ENCODE measurements around the gene RNF44.

The RNF44 gene

DNA sequence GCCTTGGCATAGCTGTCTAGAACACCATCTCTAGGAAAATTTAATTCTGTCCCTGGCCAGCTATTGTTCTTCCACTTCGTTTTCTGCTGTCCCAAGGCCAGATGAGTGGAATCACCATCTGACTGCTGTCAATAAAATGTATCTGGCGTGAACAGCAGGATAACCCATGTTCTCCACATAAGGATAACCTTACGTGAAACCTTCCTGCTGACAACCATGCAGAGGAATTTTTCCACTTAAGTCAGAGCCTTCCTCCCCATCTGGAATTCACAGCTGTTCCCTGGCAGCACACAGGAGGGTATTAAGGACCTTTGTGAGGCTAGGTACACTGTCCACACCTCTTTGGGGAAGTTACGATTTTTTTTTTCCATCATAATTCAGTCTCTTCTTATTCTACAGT, 28.6 kb downstream of the RNF44 start:
- H3K23ac ChIP-seq (ENCODE audit: low read length), result no peak overlapping the region
- H3K4me3 ChIP-seq (ENCODE audit: low read length), result no peak overlapping the region
- H2BK5ac ChIP-seq (ENCODE audit: low read length), result no peak overlapping the region
- H3K4me2 ChIP-seq (ENCODE audit: low read length), result no peak overlapping the region
- H2BK120ac ChIP-seq (ENCODE audit: low read depth, low read length), result no peak overlapping the region
- H3K79me2 ChIP-seq (ENCODE audit: control insufficient read depth, insufficient read depth, low read length), result no peaks in the 10 kb centered on the region
- no peak overlapping the region for H3K56ac ChIP-seq (ENCODE audit: low read length)
- no peak overlapping the region for H4K5ac ChIP-seq (ENCODE audit: low read length)
- no peak overlapping the region for H3K9ac ChIP-seq (ENCODE audit: low read length)
- no peak overlapping the region for H3K27ac ChIP-seq (ENCODE audit: low read depth, low read length)
- H3K18ac ChIP-seq (ENCODE audit: low read length), result no peak overlapping the region
- DNase-seq, result no peak
- peaks cover 14% of the 10 kb centered on the region for H3K36me3 ChIP-seq (ENCODE audit: control insufficient read depth, insufficient read depth, low read length)
- H3K27me3 ChIP-seq (ENCODE audit: insufficient read depth, low read length, poor library complexity), result no peaks in the 10 kb centered on the region
- no CpG with 5 or more reads among the region's 4 CpGs for WGBS (ENCODE audit: extremely low coverage, insufficient coverage, low lambda C conversion rate)
- no peak overlapping the region for H4K8ac ChIP-seq (ENCODE audit: low read depth, low read length)
- no peak overlapping the region for H2AK5ac ChIP-seq (ENCODE audit: low read length)
- no peaks in the 10 kb centered on the region for H3K4me1 ChIP-seq (ENCODE audit: control insufficient read depth, low read depth, low read length)
- H3K4ac ChIP-seq (ENCODE audit: low read depth, low read length), result no peak overlapping the region
- H3K79me1 ChIP-seq (ENCODE audit: low read length), result no peaks in the 10 kb centered on the region
- no peak overlapping the region for H2BK15ac ChIP-seq (replicated peaks; ENCODE audit: low read depth)

DNA sequence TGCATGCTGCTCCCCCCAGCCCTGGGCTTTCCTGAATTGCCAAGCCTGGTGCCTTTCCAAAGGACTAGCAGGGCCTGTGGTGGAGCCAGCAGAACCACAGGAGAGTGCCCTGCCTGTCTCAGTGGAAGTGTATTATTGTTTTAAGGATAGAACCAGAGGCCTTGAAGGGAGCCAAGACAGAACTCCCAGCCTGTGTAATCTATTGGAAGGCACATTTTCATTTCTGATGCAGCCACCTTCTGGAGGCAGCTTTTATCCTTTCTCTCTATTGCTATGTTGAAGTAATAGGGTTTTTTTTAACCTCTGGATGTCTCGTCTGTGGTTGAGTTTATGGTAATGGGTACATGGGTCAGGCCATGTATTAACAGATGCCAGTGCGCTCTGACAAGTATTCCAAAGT, 29.3 kb downstream of the RNF44 start:
- Histone ChIP-seq H2BK15ac (replicated peaks; ENCODE audit: low read depth) (no peak overlapping the region), H3K56ac (ENCODE audit: low read length) (no peak overlapping the region), H2BK120ac (ENCODE audit: low read depth, low read length) (no peak overlapping the region), H2BK5ac (ENCODE audit: low read length) (no peak overlapping the region), H3K27me3 (ENCODE audit: insufficient read depth, low read length, poor library complexity) (no peaks in the 10 kb centered on the region), H2AK5ac (ENCODE audit: low read length) (no peak overlapping the region), H3K18ac (ENCODE audit: low read length) (no peak overlapping the region), H4K8ac (ENCODE audit: low read depth, low read length) (no peak overlapping the region), H3K79me1 (ENCODE audit: low read length) (no peaks in the 10 kb centered on the region), H3K9ac (ENCODE audit: low read length) (no peak overlapping the region), H3K79me2 (ENCODE audit: control insufficient read depth, insufficient read depth, low read length) (no peaks in the 10 kb centered on the region), H3K4me1 (ENCODE audit: control insufficient read depth, low read depth, low read length) (no peaks in the 10 kb centered on the region), H4K5ac (ENCODE audit: low read length) (no peak overlapping the region), H3K4ac (ENCODE audit: low read depth, low read length) (no peak overlapping the region), H3K4me2 (ENCODE audit: low read length) (no peak overlapping the region), H3K23ac (ENCODE audit: low read length) (no peak overlapping the region), H3K4me3 (ENCODE audit: low read length) (no peak overlapping the region), H3K27ac (ENCODE audit: low read depth, low read length) (no peak overlapping the region), H3K36me3 (ENCODE audit: control insufficient read depth, insufficient read depth, low read length) (peaks cover 14% of the 10 kb centered on the region)
- no CpG with 5 or more reads among the region's 2 CpGs for WGBS (ENCODE audit: extremely low coverage, insufficient coverage, low lambda C conversion rate)
- no peak for DNase-seq

DNA sequence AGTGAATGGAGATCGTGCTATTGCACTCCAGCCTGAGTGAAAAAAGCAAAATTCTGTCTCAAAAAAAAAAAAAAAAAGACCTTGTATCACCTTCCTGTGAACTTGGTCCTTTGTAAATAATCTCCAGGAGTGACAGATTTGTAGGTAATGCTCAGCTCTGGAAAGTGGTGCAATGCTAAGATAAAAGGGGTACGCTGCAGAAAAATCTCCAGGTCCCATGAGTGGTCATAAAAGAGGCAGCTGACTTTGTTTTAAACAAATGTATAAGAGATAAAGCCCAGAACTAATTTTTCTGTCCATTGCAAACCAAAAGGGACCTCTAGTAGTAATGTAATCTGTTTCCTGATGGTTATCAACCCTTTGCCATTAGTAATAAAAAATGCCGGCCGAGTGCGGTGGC, 33.7 kb downstream of the RNF44 start:
- H2AK5ac ChIP-seq (ENCODE audit: low read length), result no peak overlapping the region
- H3K79me2 ChIP-seq (ENCODE audit: control insufficient read depth, insufficient read depth, low read length), result no peaks in the 10 kb centered on the region
- H3K36me3 ChIP-seq (ENCODE audit: control insufficient read depth, insufficient read depth, low read length), result peaks cover 15% of the 10 kb centered on the region
- H4K5ac ChIP-seq (ENCODE audit: low read length), result no peak overlapping the region
- H2BK120ac ChIP-seq (ENCODE audit: low read depth, low read length), result no peak overlapping the region
- H4K8ac ChIP-seq (ENCODE audit: low read depth, low read length), result no peak overlapping the region
- H3K4me3 ChIP-seq (ENCODE audit: low read length), result no peak overlapping the region
- H3K9ac ChIP-seq (ENCODE audit: low read length), result no peak overlapping the region
- H3K56ac ChIP-seq (ENCODE audit: low read length), result no peak overlapping the region
- no peak overlapping the region for H3K4ac ChIP-seq (ENCODE audit: low read depth, low read length)
- H3K23ac ChIP-seq (ENCODE audit: low read length), result no peak overlapping the region
- no peaks in the 10 kb centered on the region for H3K27me3 ChIP-seq (ENCODE audit: insufficient read depth, low read length, poor library complexity)
- DNase-seq, result no peak
- H3K27ac ChIP-seq (ENCODE audit: low read depth, low read length), result no peak overlapping the region
- no peaks in the 10 kb centered on the region for H3K4me1 ChIP-seq (ENCODE audit: control insufficient read depth, low read depth, low read length)
- WGBS (ENCODE audit: extremely low coverage, insufficient coverage, low lambda C conversion rate), result no CpG with 5 or more reads among the region's 5 CpGs
- H3K4me2 ChIP-seq (ENCODE audit: low read length), result no peak overlapping the region
- H3K18ac ChIP-seq (ENCODE audit: low read length), result no peak overlapping the region
- no peak overlapping the region for H2BK15ac ChIP-seq (replicated peaks; ENCODE audit: low read depth)
- H2BK5ac ChIP-seq (ENCODE audit: low read length), result no peak overlapping the region
- H3K79me1 ChIP-seq (ENCODE audit: low read length), result no peaks in the 10 kb centered on the region

DNA sequence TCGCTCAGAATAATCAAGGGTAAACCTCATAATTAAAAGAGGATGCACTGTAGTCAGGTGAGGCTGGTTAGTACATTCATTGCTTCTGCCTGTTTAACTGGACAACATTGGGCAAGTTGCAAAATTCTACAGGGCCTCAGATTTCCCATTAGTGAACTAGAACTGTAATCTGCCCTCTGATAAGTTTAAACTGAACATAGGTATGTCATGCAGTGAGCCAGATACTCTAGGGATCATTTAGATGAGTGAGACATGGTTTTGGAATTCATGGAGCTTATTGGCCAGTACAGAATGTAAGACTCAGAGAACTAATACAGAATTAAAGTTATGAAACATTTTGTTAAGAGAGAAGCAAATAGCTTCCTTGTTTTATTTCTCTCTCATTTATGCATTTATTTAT, 35.9 kb downstream of the RNF44 start:
- no CpG with 5 or more reads among the region's 1 CpG for WGBS (ENCODE audit: extremely low coverage, insufficient coverage, low lambda C conversion rate)

DNA sequence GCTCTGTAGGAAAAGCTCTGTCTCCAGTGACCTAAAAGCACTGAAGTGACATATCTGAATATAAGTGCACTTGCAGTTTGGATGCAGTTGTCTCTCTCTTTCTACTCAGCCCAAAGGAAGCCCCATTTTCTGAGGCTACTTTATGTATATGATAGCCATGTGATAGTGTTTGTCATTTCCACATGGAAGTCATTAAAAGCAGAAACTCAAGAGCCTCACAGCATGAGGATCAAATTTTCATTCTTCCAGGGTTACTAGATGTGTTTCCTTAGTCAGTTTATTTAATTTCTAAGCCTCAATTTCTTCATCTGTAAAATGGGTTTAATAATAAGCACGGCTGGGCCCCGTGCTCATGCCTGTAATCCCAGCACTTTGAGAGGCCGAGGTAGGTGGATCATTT, 36.7 kb downstream of the RNF44 start:
- Histone ChIP-seq H3K4me1 (ENCODE audit: control insufficient read depth, low read depth, low read length) (no peaks in the 10 kb centered on the region), H3K18ac (ENCODE audit: low read length) (no peak overlapping the region), H3K9ac (ENCODE audit: low read length) (no peak overlapping the region), H3K4ac (ENCODE audit: low read depth, low read length) (no peak overlapping the region), H2BK15ac (replicated peaks; ENCODE audit: low read depth) (no peak overlapping the region), H3K79me1 (ENCODE audit: low read length) (no peaks in the 10 kb centered on the region), H3K23ac (ENCODE audit: low read length) (no peak overlapping the region), H2BK120ac (ENCODE audit: low read depth, low read length) (no peak overlapping the region), H2BK5ac (ENCODE audit: low read length) (no peak overlapping the region), H3K79me2 (ENCODE audit: control insufficient read depth, insufficient read depth, low read length) (no peaks in the 10 kb centered on the region), H4K5ac (ENCODE audit: low read length) (no peak overlapping the region), H3K4me3 (ENCODE audit: low read length) (no peak overlapping the region), H2AK5ac (ENCODE audit: low read length) (no peak overlapping the region), H3K4me2 (ENCODE audit: low read length) (no peak overlapping the region), H3K36me3 (ENCODE audit: control insufficient read depth, insufficient read depth, low read length) (peaks cover 9% of the 10 kb centered on the region), H3K56ac (ENCODE audit: low read length) (no peak overlapping the region), H3K27ac (ENCODE audit: low read depth, low read length) (no peak overlapping the region), H3K27me3 (ENCODE audit: insufficient read depth, low read length, poor library complexity) (no peaks in the 10 kb centered on the region), H4K8ac (ENCODE audit: low read depth, low read length) (no peak overlapping the region)
- no peak for DNase-seq
- WGBS (ENCODE audit: extremely low coverage, insufficient coverage, low lambda C conversion rate), result no CpG with 5 or more reads among the region's 3 CpGs

More for the DNA sequence above, 35.9 kb downstream of the RNF44 start:
- no peak overlapping the region for H3K4me3 ChIP-seq (ENCODE audit: low read length)
- no peak for DNase-seq
- no peak overlapping the region for H3K9ac ChIP-seq (ENCODE audit: low read length)
- H4K8ac ChIP-seq (ENCODE audit: low read depth, low read length), result no peak overlapping the region
- no peak overlapping the region for H3K4me2 ChIP-seq (ENCODE audit: low read length)
- H2AK5ac ChIP-seq (ENCODE audit: low read length), result no peak overlapping the region
- H3K27ac ChIP-seq (ENCODE audit: low read depth, low read length), result no peak overlapping the region
- H3K79me2 ChIP-seq (ENCODE audit: control insufficient read depth, insufficient read depth, low read length), result no peaks in the 10 kb centered on the region
- H3K79me1 ChIP-seq (ENCODE audit: low read length), result no peaks in the 10 kb centered on the region
- no peak overlapping the region for H3K23ac ChIP-seq (ENCODE audit: low read length)
- H4K5ac ChIP-seq (ENCODE audit: low read length), result no peak overlapping the region
- no peak overlapping the region for H3K56ac ChIP-seq (ENCODE audit: low read length)
- no peak overlapping the region for H2BK5ac ChIP-seq (ENCODE audit: low read length)
- H3K4ac ChIP-seq (ENCODE audit: low read depth, low read length), result no peak overlapping the region
- H2BK120ac ChIP-seq (ENCODE audit: low read depth, low read length), result no peak overlapping the region
- H3K27me3 ChIP-seq (ENCODE audit: insufficient read depth, low read length, poor library complexity), result no peaks in the 10 kb centered on the region
- H2BK15ac ChIP-seq (replicated peaks; ENCODE audit: low read depth), result no peak overlapping the region
- no peaks in the 10 kb centered on the region for H3K4me1 ChIP-seq (ENCODE audit: control insufficient read depth, low read depth, low read length)
- H3K36me3 ChIP-seq (ENCODE audit: control insufficient read depth, insufficient read depth, low read length), result peaks cover 7% of the 10 kb centered on the region
- no peak overlapping the region for H3K18ac ChIP-seq (ENCODE audit: low read length)

DNA sequence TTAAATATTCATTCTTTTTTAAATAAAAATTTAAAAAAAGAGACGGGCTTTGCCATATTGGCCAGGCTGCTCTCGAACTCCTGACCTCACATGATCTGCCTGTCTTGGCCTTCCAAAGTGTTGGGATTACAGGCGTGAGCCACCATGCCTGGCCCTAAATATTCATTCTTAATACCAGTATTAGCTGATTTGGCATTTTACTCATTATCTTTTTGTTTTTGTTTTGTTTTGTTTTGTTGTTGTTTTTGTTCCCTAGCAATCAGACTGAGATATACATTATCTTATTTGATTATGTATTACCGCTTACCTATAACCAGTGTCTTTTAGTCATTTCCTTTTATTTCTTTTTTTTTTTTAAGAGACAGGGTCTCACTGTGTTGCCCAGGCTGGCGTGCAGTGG, 37.9 kb downstream of the RNF44 start:
- no peak overlapping the region for H3K27ac ChIP-seq (ENCODE audit: low read depth, low read length)
- no peak overlapping the region for H3K18ac ChIP-seq (ENCODE audit: low read length)
- no peak overlapping the region for H3K4me2 ChIP-seq (ENCODE audit: low read length)
- H3K23ac ChIP-seq (ENCODE audit: low read length), result no peak overlapping the region
- no peaks in the 10 kb centered on the region for H3K27me3 ChIP-seq (ENCODE audit: insufficient read depth, low read length, poor library complexity)
- no peak overlapping the region for H2BK120ac ChIP-seq (ENCODE audit: low read depth, low read length)
- no peak overlapping the region for H4K8ac ChIP-seq (ENCODE audit: low read depth, low read length)
- no peaks in the 10 kb centered on the region for H3K79me1 ChIP-seq (ENCODE audit: low read length)
- no peaks in the 10 kb centered on the region for H3K79me2 ChIP-seq (ENCODE audit: control insufficient read depth, insufficient read depth, low read length)
- WGBS (ENCODE audit: extremely low coverage, insufficient coverage, low lambda C conversion rate), result no CpG with 5 or more reads among the region's 5 CpGs
- no peak overlapping the region for H2BK5ac ChIP-seq (ENCODE audit: low read length)
- H3K4me1 ChIP-seq (ENCODE audit: control insufficient read depth, low read depth, low read length), result no peaks in the 10 kb centered on the region
- no peak overlapping the region for H3K4ac ChIP-seq (ENCODE audit: low read depth, low read length)
- no peak overlapping the region for H2BK15ac ChIP-seq (replicated peaks; ENCODE audit: low read depth)
- no peak for DNase-seq
- no peak overlapping the region for H3K56ac ChIP-seq (ENCODE audit: low read length)
- H4K5ac ChIP-seq (ENCODE audit: low read length), result no peak overlapping the region
- H2AK5ac ChIP-seq (ENCODE audit: low read length), result no peak overlapping the region
- no peak overlapping the region for H3K4me3 ChIP-seq (ENCODE audit: low read length)
- no peak overlapping the region for H3K9ac ChIP-seq (ENCODE audit: low read length)
- peaks cover 9% of the 10 kb centered on the region for H3K36me3 ChIP-seq (ENCODE audit: control insufficient read depth, insufficient read depth, low read length)

Data from mesendoderm (in vitro differentiated cells).